ENCODE measurements around the gene TMSB4X. TPM values are rescaled to one million over a fixed set of nuclear protein-coding genes. Genes with fewer than 3 reads are reported as not detected.

Gene TMSB4X
- total and polyA plus RNA-seq, 2 experiments from 2014 or later: 144 to 543 TPM

- H3K9me3 ChIP-seq (ENCODE audit: low read depth): no peaks in the 10 kb centered on the region
- no peak for DNase-seq (ENCODE audit: low read depth in 1 of 2, low spot score in 1 of 2)
- no peak overlapping the region for H3K27ac ChIP-seq
- TF ChIP-seq, protein P1, sequence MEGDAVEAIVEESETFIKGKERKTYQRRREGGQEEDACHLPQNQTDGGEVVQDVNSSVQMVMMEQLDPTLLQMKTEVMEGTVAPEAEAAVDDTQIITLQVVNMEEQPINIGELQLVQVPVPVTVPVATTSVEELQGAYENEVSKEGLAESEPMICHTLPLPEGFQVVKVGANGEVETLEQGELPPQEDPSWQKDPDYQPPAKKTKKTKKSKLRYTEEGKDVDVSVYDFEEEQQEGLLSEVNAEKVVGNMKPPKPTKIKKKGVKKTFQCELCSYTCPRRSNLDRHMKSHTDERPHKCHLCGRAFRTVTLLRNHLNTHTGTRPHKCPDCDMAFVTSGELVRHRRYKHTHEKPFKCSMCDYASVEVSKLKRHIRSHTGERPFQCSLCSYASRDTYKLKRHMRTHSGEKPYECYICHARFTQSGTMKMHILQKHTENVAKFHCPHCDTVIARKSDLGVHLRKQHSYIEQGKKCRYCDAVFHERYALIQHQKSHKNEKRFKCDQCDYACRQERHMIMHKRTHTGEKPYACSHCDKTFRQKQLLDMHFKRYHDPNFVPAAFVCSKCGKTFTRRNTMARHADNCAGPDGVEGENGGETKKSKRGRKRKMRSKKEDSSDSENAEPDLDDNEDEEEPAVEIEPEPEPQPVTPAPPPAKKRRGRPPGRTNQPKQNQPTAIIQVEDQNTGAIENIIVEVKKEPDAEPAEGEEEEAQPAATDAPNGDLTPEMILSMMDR (IDR thresholded peaks at IDR 0.05; ENCODE audit: low read depth, low read length): no peak
- H3K36me3 ChIP-seq: no peaks in the 10 kb centered on the region
- no peaks in the 10 kb centered on the region for H3K27me3 ChIP-seq
- no peak overlapping the region for H3K4me3 ChIP-seq
- H3K4me1 ChIP-seq (ENCODE audit: low read depth): no peaks in the 10 kb centered on the region
These were observed 27.2 kb upstream of the TMSB4X start for GRCh38 chrX:12947545-12948235.

DNA sequence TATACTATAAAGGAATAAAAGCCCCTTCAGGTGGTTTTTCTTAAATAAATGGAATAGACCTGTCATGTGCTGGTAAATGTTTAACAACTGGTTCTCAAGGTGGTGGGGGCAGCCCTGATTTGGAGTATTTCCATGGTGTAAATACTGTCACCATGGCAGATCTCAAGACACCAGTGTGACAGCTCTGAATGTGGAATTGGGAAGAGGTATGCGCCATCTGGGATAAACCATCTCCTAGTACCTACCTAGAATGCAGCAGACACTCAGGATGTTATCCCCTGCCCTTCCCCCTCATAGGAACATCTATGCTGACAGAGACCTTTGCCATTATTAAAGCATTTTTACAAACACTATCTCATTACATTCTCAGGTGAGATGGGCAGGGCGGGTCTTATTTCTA, 26.4 kb upstream of the TMSB4X start:
- H3K36me3 ChIP-seq: no peaks in the 10 kb centered on the region

DNA sequence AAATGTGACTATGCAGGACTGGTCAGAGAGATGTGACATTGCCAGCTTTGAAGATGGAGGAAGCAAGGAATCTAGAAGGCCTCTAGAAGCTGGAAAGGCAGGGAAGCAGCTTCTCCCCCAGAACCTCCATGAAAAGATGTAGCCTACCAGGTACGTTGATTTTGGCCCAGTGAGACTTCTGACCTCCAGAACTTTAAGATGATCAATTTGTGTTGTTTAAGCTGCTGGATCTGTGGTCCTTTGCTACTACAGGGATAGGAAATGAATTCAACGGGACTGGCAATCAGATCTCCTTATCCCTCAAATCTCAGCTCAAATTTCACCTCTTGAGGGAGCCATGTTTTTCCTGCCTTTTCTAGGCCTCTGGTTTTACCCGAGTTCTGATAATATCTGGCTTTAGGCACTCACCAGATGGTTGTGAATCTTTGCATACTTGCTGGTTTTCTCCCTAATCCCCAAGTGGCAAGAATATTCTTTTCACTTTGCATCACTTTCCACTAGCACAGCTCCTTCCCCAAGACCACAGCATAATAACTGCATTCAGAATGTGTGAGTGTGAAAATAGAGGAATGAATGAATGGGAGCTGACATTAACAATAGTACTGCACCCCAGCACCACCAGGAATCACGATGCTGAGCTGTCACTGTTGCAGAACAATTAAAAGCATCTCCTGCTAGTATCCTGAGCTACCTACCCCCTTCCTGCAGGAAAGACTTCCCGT, 25.5 kb upstream of the TMSB4X start:
- no peak overlapping the region for H3K27ac ChIP-seq

More for the DNA sequence above, 26.4 kb upstream of the TMSB4X start:
- Histone ChIP-seq H3K4me1 (ENCODE audit: low read depth) (no peaks in the 10 kb centered on the region), H3K4me3 (no peak overlapping the region), H3K9me3 (ENCODE audit: low read depth) (no peaks in the 10 kb centered on the region), H3K27ac (no peak overlapping the region), H3K27me3 (no peaks in the 10 kb centered on the region)
- DNase-seq (ENCODE audit: low read depth in 1 of 2, low spot score in 1 of 2): no peak
- TF ChIP-seq, protein P1 (IDR thresholded peaks at IDR 0.05; ENCODE audit: low read depth, low read length): no peak

DNA sequence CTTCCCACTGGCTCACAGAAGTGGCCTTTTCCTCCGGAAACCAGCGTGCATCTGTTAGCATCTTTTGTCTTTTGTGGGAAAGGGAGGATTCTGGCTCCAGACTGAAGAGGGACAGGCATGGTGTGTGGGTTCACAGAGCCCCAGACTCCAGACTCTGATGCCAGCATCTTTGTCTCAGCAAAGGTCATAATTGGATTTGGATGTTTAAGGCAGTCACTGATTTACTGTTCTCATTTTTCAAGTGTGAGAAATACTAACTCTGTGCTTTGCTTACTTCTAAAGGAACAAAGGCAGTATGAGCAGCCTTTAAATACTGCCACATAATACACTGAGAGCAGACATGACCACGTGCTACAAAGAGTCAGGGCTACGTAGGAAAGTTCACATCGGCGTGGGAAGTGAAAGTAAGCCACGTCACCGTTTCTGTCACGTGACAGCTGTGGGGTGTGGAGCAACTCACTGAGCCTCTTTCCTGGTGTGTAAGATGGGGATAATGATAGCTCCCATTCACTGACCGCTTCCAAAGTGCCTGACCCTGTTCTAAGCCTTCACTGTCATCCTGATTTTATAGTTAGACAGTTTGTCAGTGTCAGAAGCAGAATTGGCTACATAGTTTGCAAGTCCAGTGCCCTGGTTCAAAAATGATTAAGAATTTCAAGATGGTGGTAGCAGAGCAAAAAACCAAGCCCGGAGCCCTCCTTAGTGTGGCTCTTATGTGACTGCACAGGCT, 24.8 kb upstream of the TMSB4X start:
- DNase-seq (ENCODE audit: low read depth in 1 of 2, low spot score in 1 of 2): peak in 1 of 2 donors; percentile 90
- Histone ChIP-seq H3K4me1 (ENCODE audit: low read depth) (no peaks in the 10 kb centered on the region), H3K4me3 (no peak overlapping the region), H3K27me3 (no peaks in the 10 kb centered on the region), H3K27ac (no peak overlapping the region), H3K36me3 (no peaks in the 10 kb centered on the region), H3K9me3 (ENCODE audit: low read depth) (no peaks in the 10 kb centered on the region)
- TF ChIP-seq, protein P1 (IDR thresholded peaks at IDR 0.05; ENCODE audit: low read depth, low read length): no peak

More for the DNA sequence above, 25.5 kb upstream of the TMSB4X start:
- Histone ChIP-seq H3K4me3 (no peak overlapping the region), H3K27me3 (no peaks in the 10 kb centered on the region), H3K4me1 (ENCODE audit: low read depth) (no peaks in the 10 kb centered on the region), H3K36me3 (no peaks in the 10 kb centered on the region), H3K9me3 (ENCODE audit: low read depth) (no peaks in the 10 kb centered on the region)
- peak in 1 of 2 donors; percentile 41 for DNase-seq (ENCODE audit: low read depth in 1 of 2, low spot score in 1 of 2)
- TF ChIP-seq, protein P1 (IDR thresholded peaks at IDR 0.05; ENCODE audit: low read depth, low read length): no peak

- H3K27ac ChIP-seq: no peak overlapping the region
- H3K27me3 ChIP-seq: no peaks in the 10 kb centered on the region
- no peaks in the 10 kb centered on the region for H3K9me3 ChIP-seq (ENCODE audit: low read depth)
- no peak overlapping the region for H3K4me3 ChIP-seq
- DNase-seq (ENCODE audit: low read depth in 1 of 2, low spot score in 1 of 2): peak; percentile 29 to 55
- no peaks in the 10 kb centered on the region for H3K4me1 ChIP-seq (ENCODE audit: low read depth)
- TF ChIP-seq, protein P1 (IDR thresholded peaks at IDR 0.05; ENCODE audit: low read depth, low read length): peak; percentile 27
- no peaks in the 10 kb centered on the region for H3K36me3 ChIP-seq
These were observed 23.9 kb upstream of the TMSB4X start for GRCh38 chrX:12950851-12951594.

Data from cardiac muscle cell (in vitro differentiated cells and primary cell).